GM19468 (cell line): Measurements from ENCODE around the gene CEP85.

ENCODE experiments used
- ATAC-seq: cut with Tn5 transposase; IDR thresholded peaks from one replicate; pipeline ENCODE4 v1.9.1; 2021; ENCODE audit warnings: mild to moderate bottlenecking, moderate library complexity, moderate number of reproducible peaks; ENCODE audit not compliant: unreplicated experiment; ENCODE audit errors: extremely low read depth

The CEP85 gene

DNA sequence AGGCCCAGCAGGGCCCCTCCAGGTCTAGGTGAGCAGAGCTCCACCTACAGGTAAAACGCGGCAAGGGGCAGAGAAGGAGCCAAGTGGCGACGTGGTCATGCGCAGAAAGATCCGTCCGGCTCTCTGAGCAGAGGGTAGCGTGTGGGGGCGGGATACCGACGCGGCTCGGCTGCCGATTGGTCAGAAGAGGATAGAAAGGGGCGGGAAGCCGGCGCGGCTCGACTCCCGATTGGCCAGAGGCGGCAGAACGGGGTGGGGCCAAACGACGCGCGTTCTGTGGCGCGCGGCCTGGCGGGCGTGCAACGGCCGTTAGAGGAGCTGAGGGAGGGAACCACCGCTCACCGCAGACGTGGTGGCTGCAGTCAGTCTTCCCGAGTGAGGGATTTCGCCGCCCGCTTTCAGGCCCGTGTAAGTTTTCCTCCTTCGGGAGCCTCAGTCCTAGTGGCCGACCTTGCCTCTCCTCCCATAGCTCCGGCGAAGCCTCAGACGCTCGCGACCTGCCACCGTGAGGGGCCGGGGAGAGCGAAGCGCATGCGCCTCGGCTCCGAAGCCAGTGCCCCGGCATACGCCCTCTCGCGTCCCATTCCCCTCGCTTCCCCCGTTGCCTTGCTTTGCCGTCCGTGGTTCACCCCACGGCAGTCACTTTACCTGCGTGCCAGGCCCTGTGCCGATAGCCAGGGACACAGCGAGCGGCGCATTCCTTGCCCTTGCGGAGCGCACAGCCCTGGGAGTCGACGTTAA, at the start of gene CEP85:
TSS of gene CEP85 (plus strand) at position 298 of the 741 bp plus-strand sequence. CDS start 5,584 bp downstream, outside the sequence.
- peak; percentile 78 for ATAC-seq

- no peak for ATAC-seq
These were observed 49.1 kb upstream of the CEP85 start for GRCh38 chr1:26184883-26185282.

GRCh38 chr1:26187882-26188281, 46.1 kb upstream of the CEP85 start:
- ATAC-seq = no peak

- no peak for ATAC-seq
These were observed 45.5 kb upstream of the CEP85 start for GRCh38 chr1:26188477-26188876.

DNA sequence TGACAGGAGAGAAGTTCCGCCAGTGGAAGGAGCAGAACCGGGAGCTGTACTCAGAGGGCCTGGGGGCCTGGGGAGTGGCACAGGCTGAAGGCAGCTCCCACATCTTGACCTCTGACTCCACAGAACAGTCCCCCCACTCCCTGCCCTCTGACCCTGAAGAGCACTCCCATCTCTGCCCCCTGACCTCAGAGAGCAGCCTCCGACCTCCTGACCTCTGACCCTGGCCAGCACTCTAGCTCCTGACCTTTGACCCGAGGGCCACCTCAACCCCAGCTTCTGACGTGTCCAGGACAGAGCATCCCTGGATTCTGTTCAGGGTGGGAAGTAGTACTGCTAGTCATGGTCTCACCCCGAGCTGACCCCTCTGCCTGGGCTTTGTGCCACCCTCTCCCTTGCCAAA, 44.7 kb upstream of the CEP85 start:
- ATAC-seq = no peak

DNA sequence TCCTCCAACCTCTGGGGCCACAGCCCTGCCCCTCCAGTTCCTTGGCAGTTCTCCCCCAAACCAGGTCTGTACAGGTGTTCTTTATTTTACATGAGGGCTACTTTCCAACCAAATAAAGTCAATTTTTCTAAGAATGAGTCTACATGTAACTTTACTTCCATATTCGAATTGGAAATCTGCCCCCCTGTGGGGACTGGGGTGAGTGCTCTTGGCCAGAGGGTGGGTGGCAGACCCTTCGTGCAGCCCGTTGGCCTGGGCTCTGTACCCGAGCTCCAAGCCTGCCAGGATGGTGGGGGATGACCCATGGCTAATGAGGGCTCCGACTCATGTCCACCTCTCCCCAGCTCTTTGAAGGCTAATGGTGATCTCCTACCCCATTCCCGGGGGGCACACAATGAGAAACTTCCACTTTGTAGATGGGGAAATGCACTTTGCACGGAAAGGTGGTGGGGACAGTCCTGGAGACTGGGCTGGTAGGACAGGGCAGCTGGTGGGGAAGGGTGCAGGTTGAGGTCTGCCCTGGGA, 44.2 kb upstream of the CEP85 start:
- no peak for ATAC-seq

DNA sequence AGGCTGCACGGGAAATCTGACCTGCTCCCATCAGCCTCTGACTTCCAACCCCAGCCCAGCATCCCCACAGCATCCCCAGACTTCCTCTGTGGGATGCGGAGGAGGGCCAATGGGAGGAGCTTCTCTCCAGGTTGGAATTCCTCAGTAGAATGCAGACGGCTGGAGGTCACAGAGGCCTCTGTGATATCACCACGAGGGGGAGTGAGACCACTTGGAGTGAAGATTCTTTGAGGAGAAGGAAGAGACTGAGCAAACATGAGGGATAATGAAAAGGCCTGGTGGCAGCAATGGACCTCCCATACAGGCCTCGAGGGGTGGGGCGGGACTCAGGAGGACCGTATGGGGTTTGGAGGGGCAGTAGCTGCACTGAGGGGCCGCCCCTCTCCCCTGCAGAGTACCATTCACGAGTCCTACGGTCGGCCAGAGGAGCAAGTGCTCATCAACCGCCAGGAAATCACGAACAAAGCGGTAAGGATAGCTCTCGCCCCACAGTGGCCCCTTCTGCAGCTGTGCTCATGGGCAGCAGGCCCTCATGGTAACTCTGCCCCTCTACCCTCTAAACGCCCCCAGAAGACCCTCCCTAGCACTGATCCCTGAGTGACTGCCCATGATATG, 43.5 kb upstream of the CEP85 start, which contains the start of gene CATSPER4:
TSS of gene CATSPER4 (plus strand) at position 230 of the 615 bp plus-strand sequence. CDS start at position 256, 26 bp downstream.
- ATAC-seq = no peak

GRCh38 chr1:26191739-26192138, 42.3 kb upstream of the CEP85 start:
- ATAC-seq = no peak

GRCh38 chr1:26195805-26196204, 38.2 kb upstream of the CEP85 start:
- no peak for ATAC-seq

DNA sequence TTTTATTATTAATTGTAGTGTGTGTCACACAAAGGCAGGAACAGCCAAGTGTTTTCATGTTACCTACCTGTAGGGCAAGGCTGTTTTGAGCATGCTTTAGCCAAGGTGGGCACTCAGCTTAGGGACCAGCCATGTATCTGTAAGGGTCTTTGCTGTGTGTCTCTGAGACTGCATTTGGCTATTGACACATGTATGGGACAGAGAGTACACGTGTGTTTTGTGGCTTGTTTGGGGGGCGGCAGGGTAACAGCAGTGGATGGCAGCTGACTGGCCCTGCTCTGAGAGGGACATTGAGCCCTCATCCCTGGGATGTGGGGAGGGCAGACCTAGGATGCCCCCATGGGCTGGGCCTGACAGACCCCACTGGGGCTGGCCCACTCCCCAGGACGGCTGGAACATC, 36.7 kb upstream of the CEP85 start:
- no peak for ATAC-seq

- ATAC-seq = no peak
These were observed 36.2 kb upstream of the CEP85 start for GRCh38 chr1:26197813-26198212.

DNA sequence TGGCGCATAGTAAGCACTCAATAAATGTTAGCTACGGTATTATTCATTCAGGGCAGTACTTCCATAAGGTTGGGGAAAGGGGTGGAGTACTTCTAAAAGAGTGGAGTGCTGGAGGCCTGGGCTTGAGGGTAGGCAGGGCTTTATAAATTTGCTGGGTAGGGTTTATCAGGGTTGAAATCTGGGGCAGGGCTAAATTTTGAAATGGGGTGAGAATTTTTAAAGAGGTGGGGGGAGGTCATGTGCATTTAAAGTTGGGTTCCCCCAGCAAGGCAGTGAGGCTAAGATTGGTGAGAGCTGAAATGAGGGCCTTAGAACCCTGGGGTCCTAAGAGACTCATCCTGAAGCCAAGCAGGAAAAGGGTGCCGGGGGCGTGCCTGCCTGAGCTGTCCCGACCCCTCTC, 33.6 kb upstream of the CEP85 start:
- no peak for ATAC-seq

- ATAC-seq = no peak
These were observed 30.2 kb upstream of the CEP85 start for GRCh38 chr1:26203642-26204318.

GRCh38 chr1:26210147-26210870, 23.7 kb upstream of the CEP85 start:
- no peak for ATAC-seq

DNA sequence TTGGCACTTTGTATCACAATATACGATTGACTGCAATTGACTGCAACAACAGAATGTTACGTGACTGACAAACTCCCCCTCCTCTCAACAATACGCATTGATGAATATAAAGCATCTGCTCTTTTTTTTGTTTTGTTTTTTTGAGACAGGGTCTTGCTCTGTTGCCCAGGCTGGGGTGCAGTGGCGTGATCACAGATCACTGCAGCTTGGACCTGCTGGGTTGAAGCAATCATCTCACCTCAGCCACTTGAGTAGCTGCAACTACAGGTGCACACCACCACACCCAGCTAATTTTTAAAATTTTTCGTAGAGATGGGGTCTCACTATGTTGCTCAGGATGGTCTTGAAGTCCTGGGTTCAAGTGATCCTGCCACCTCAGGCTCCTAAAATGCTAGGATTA, 21.3 kb upstream of the CEP85 start:
- no peak for ATAC-seq

- ATAC-seq = no peak
These were observed 20.6 kb upstream of the CEP85 start for GRCh38 chr1:26213335-26213905.

- no peak for ATAC-seq
These were observed 18.8 kb upstream of the CEP85 start for GRCh38 chr1:26215246-26215645.

DNA sequence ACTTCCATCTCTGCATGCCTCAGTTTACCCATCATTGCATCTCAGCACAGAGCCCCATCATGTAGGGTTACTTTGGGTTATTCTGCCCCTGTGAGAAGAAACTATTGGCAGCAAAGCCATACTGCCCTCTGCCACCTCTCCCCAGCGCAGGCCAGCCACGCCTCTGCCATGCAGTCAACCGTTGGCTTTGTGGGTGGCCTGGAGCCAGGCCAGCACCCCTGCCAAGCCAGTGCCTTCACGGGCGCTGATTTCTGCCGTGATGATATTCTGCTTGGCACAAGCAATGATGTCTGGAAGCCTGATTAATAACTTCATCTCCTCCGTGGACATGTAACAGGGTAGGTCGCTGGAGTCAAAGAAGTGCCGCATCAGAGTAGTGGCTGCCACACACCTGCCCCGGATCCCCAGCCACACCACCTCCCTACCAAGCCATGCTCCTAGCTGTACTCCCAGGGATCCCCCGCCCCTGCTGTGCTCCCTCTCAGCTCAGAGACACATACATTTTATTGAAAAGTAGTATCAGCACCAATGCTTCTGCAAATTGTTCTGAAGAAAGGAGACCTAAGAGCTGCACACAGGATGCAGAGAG, 15.0 kb upstream of the CEP85 start:
- ATAC-seq = no peak

- ATAC-seq = no peak
These were observed 13.6 kb upstream of the CEP85 start for GRCh38 chr1:26220199-26220912.
